Tibial artery (tissue), 4 donors: ENCODE data around the gene MAMDC2.

Source experiments
- DNase-seq, 2 donors: peaks; one replicate each; pipeline ENCODE4 v3.0.0-alpha.2; 2019
- H3K27ac ChIP-seq, 2 donors: fragments of 200-600 bp; sonication (generic) in 1 of 2; 1 replicate in 1 of 2; 2 replicates in 1 of 2; pipeline ENCODE4 v1.5.1; 2018 to 2019; ENCODE audit warnings: mild to moderate bottlenecking in 1 of 2
- H3K27me3 ChIP-seq, 2 donors: fragments of 200-600 bp; sonication (generic) in 1 of 2; one replicate each; pipeline versions ENCODE4 v1.5.1 to v1.6.0; 2016 to 2019
- H3K36me3 ChIP-seq, 3 donors: fragments of 200-600 bp; sonication (generic) in 2 of 3; one replicate each; pipeline ENCODE4 v1.5.1; 2016 to 2019; ENCODE audit warnings: mild to moderate bottlenecking in 2 of 3
- H3K4me1 ChIP-seq, 4 donors: fragments of 200-600 bp; sonication (generic) in 2 of 4; 1 replicate in 3 of 4; 2 replicates in 1 of 4; pipeline ENCODE4 v1.5.1; 2016 to 2019
- H3K4me3 ChIP-seq, 2 donors: fragments of 200-600 bp; sonication (generic) in 1 of 2; 1 replicate in 1 of 2; 2 replicates in 1 of 2; pipeline ENCODE4 v1.5.1; 2018 to 2019; ENCODE audit warnings: mild to moderate bottlenecking in 2 of 2
- H3K9me3 ChIP-seq, 3 donors: fragments of 200-600 bp; sonication (generic) in 1 of 3; one replicate each; pipeline ENCODE4 v1.5.1; 2016 to 2019
- intact Hi-C: fragments of 100-400 bp; cut with DNase I; formaldehyde crosslinking; loops from one replicate; pipeline ENCODE4 v1.15.0; 2023; ENCODE audit warnings: low total_unique reads
- TF ChIP-seq, protein P1 (sequence below), 2 experiments: fragments of 200-600 bp in 1 of 2; fragments of 450-650 bp in 1 of 2; IDR thresholded peaks; one replicate each; pipeline ENCODE4 v1.5.1; 2017 to 2019; ENCODE audit warnings: antibody characterized with exemption in 2 of 2, mild to moderate bottlenecking in 1 of 2, moderate library complexity in 1 of 2

The MAMDC2 gene

DNA sequence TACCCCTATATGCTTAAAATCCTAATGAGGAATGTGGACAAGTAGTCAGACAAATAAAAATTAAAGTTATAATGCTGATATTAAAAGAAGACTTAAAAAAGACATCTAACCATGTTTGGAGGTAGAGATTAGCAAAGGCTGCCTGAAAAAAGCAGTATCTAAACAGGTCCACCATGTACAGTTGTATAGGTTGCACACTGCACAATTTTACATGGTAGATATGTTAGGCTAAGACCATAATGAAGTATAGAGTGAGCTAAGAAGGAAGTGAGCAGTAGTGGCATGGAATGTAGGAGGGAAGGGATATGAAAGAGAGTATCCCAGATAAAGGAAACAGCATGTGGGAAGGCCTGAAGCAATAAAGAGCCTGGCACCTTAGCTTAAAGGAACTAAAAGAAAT, 51.1 kb downstream of the MAMDC2 start:
- Histone ChIP-seq H3K4me1 (peaks cover 0 to 29% (median 2%) of the 10 kb centered on the region in 4 donors), H3K27me3 (no peaks in the 10 kb centered on the region), H3K36me3 (no peaks in the 10 kb centered on the region), H3K9me3 (no peaks in the 10 kb centered on the region), H3K4me3 (no peak overlapping the region), H3K27ac (no peak overlapping the region)
- intact Hi-C loops, result no loop called here
- TF ChIP-seq, protein P1, sequence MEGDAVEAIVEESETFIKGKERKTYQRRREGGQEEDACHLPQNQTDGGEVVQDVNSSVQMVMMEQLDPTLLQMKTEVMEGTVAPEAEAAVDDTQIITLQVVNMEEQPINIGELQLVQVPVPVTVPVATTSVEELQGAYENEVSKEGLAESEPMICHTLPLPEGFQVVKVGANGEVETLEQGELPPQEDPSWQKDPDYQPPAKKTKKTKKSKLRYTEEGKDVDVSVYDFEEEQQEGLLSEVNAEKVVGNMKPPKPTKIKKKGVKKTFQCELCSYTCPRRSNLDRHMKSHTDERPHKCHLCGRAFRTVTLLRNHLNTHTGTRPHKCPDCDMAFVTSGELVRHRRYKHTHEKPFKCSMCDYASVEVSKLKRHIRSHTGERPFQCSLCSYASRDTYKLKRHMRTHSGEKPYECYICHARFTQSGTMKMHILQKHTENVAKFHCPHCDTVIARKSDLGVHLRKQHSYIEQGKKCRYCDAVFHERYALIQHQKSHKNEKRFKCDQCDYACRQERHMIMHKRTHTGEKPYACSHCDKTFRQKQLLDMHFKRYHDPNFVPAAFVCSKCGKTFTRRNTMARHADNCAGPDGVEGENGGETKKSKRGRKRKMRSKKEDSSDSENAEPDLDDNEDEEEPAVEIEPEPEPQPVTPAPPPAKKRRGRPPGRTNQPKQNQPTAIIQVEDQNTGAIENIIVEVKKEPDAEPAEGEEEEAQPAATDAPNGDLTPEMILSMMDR (IDR thresholded peaks at IDR 0.05), result no peak
- no peak for DNase-seq

DNA sequence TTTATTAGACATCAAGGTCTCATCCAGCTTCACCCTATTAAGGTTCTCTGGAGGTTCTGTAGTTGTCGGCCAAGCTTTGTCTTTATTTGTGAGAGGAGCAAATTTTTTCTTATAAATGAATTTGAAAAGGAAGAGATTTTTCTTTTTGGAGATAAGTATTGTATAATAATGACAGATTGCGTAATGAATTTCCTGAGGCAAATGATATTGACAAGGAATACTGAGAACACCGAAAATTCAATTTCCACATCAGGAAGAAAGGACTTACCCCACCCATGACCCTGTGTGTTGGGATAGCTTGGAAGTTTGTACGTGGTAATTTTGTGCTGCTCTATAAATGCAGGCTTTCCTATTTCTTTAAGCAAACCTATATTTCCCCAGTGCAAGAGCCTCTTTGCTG, 53.5 kb downstream of the MAMDC2 start:
- Histone ChIP-seq H3K27me3 (no peaks in the 10 kb centered on the region), H3K9me3 (no peaks in the 10 kb centered on the region), H3K4me3 (no peak overlapping the region), H3K36me3 (no peaks in the 10 kb centered on the region), H3K4me1 (peaks cover 0 to 7% (median 0%) of the 10 kb centered on the region in 4 donors), H3K27ac (no peak overlapping the region)
- no peak for DNase-seq
- TF ChIP-seq, protein P1 (IDR thresholded peaks at IDR 0.05), result no peak
- intact Hi-C loops, result no loop called here

DNA sequence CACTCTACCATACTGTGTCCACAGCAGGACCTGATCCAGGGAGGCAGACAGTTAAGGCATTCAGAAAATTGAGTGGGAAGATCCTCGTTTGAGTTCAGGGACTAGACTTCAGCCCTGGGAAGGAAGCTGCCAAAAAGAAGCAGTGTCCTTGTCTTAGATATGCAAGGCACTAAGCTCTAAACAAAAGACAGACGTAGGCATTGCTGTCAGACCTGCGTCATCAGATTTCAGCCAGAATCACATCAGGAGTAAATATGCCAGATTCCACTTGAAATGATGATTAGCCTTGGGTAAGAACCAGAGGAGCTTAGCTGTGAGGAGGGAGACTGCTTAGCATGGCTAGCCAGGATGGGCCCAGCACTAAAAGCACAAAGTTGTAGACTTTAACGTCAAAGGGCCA, 56.7 kb downstream of the MAMDC2 start:
- TF ChIP-seq, protein P1 (IDR thresholded peaks at IDR 0.05), result no peak
- intact Hi-C loops, result no loop called here
- H3K27ac ChIP-seq, result no peak overlapping the region
- no peak for DNase-seq
- H3K9me3 ChIP-seq, result no peaks in the 10 kb centered on the region
- no peak overlapping the region for H3K4me3 ChIP-seq
- no peaks in the 10 kb centered on the region for H3K36me3 ChIP-seq
- no peaks in the 10 kb centered on the region for H3K4me1 ChIP-seq
- H3K27me3 ChIP-seq, result no peaks in the 10 kb centered on the region

DNA sequence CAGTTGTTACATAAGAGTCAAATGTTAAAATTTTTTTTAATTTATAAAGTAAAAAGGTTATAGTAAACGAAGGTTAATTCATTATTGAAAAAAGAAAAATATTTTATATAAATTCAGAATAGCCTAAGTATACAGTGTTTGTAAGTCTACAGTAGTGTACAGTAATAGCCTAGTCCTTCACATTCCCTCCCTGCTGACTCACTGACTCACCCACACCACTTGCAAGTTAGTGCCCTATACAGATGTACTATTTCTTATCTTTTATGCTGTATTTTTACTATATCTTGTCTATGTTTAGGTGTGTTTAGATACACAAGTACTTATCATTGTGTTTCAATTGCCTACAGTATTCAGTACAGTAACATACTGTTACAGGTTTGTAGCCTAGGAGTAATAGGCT, 57.6 kb downstream of the MAMDC2 start:
- H3K9me3 ChIP-seq, result no peaks in the 10 kb centered on the region
- no peaks in the 10 kb centered on the region for H3K36me3 ChIP-seq
- no peaks in the 10 kb centered on the region for H3K4me1 ChIP-seq
- H3K4me3 ChIP-seq, result no peak overlapping the region
- no peak for DNase-seq
- intact Hi-C loops, result no loop called here
- no peaks in the 10 kb centered on the region for H3K27me3 ChIP-seq
- TF ChIP-seq, protein P1 (IDR thresholded peaks at IDR 0.05), result no peak
- no peak overlapping the region for H3K27ac ChIP-seq

DNA sequence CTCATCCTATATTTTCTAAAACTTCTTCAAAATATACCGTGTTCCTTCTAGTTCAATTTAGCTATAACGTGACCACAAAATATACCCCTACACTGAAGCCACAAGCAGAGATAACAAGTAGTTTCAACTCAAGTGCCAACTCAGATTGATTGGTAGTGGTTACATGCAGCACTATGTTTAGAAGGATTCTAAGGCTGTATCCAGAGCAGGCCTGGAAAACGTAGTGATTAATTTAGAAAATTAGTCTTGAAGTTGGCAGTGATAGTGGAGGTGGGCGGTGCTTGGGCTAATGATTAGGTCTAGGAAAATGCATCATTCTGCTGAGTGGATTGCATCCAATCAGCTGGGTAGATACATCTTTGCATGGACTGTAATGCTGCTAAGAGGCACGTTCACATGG, 61.5 kb downstream of the MAMDC2 start:
- no peak overlapping the region for H3K27ac ChIP-seq
- intact Hi-C loops, result no loop called here
- H3K27me3 ChIP-seq, result no peaks in the 10 kb centered on the region
- peaks cover 0 to 2% (median under 1%) of the 10 kb centered on the region in 4 donors for H3K4me1 ChIP-seq
- H3K9me3 ChIP-seq, result no peaks in the 10 kb centered on the region
- peaks cover 9 to 23% (median 11%) of the 10 kb centered on the region in 3 donors for H3K36me3 ChIP-seq
- DNase-seq, result no peak
- TF ChIP-seq, protein P1 (IDR thresholded peaks at IDR 0.05), result no peak
- no peak overlapping the region for H3K4me3 ChIP-seq

DNA sequence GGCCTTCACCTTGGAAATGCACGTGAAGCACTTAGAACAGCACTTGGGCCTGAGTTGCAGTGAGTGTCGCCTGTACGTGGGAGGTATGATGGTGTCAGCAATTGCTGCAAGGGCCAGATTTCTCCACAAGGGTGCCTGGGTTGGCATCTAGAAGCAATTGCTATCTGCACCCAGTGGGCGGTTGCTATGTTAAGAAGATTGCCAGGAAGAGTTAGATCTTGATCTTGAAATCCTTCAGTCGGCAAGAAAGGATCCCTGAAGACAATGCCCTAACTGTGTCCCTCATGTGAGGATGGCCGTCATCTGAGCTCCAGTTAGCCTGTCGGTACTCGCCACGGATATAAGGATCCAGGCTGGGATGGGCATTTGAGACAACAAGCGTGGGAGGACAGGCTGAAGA, 62.9 kb downstream of the MAMDC2 start:
- H3K4me1 ChIP-seq, result peaks cover 0 to 10% (median 7%) of the 10 kb centered on the region in 4 donors
- intact Hi-C loops, result no loop called here
- no peak for DNase-seq
- no peak overlapping the region for H3K4me3 ChIP-seq
- H3K9me3 ChIP-seq, result no peaks in the 10 kb centered on the region
- peaks cover 9 to 27% (median 11%) of the 10 kb centered on the region in 3 donors for H3K36me3 ChIP-seq
- H3K27me3 ChIP-seq, result no peaks in the 10 kb centered on the region
- TF ChIP-seq, protein P1 (IDR thresholded peaks at IDR 0.05), result no peak
- H3K27ac ChIP-seq, result no peak overlapping the region
